Right lobe of liver (tissue), 4 donors: ENCODE results near the gene DYRK1A.

Experiments
- CTCF ChIP-seq, 4 donors: fragments of 200-600 bp in 3 of 4; fragments of 450-650 bp in 1 of 4; IDR thresholded peaks; one replicate each; pipeline versions ENCODE4 v1.5.1 to v1.8.0; 2016 to 2022; ENCODE audit warnings: antibody characterized with exemption in 4 of 4, mild to moderate bottlenecking in 2 of 4
- POLR2A ChIP-seq: fragments of 450-650 bp; IDR thresholded peaks from one replicate; pipeline ENCODE4 v1.6.1; 2017; ENCODE audit warnings: antibody characterized with exemption, mild to moderate bottlenecking
- donor health status: DM: no; HTN: no; CAD: no.
- donor health status: DM: no; HTN: no; CAD: no.
- donor health status: DM: no; HTN: yes; CAD: no.

DNA sequence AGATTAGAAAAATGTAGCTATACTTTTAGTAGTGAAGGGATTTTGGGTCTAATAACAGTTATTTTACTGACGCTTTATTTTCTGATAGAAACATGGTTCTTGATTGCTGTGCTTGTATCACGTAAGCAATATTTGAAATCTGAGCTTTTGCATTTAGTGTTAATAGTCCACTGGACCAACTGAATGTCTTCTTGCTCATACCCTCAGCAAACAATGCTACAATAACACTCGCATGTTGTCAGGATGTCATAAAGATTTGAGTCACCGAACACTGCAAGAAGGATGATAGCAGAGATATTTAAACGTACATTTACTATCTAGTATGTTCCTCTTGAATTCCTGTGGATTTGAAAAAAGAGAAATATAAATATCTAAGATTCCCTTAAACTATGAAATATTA lies 7.5 kb downstream of the DYRK1A start:
- no peak for TF ChIP-seq CTCF (IDR thresholded peaks at IDR 0.05)
- no peak for TF ChIP-seq POLR2A
